ENCODE results near the gene FAP.

DNA sequence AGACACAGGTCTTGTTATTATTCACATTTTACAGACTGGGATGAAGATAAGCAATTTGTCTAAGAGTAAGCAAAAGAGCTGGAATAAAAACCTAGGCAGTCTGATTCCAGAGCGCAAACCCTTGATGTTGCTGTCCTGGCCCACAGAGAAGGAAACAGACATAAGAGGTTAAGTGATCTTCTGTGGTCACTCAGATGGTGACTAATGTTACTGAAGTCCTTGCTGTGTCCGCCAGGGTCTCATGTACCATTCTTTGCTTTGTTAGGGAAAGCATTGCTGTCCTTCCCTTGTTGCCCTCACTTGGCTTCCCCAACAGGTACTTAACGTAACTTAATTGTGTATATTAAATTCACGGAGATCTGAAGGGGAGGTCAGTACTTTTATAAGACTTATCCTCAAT, 14.9 kb upstream of the FAP start:
- TF ChIP-seq, protein P1, sequence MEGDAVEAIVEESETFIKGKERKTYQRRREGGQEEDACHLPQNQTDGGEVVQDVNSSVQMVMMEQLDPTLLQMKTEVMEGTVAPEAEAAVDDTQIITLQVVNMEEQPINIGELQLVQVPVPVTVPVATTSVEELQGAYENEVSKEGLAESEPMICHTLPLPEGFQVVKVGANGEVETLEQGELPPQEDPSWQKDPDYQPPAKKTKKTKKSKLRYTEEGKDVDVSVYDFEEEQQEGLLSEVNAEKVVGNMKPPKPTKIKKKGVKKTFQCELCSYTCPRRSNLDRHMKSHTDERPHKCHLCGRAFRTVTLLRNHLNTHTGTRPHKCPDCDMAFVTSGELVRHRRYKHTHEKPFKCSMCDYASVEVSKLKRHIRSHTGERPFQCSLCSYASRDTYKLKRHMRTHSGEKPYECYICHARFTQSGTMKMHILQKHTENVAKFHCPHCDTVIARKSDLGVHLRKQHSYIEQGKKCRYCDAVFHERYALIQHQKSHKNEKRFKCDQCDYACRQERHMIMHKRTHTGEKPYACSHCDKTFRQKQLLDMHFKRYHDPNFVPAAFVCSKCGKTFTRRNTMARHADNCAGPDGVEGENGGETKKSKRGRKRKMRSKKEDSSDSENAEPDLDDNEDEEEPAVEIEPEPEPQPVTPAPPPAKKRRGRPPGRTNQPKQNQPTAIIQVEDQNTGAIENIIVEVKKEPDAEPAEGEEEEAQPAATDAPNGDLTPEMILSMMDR (IDR thresholded peaks at IDR 0.05), result no peak
- no peak for TF ChIP-seq SP1 (CRISPR knock-in tag; conservative IDR thresholded peaks at IDR 0.05)
- TF ChIP-seq ELF4 (CRISPR knock-in tag; IDR thresholded peaks at IDR 0.05; ENCODE audit: low read depth), result no peak
- TF ChIP-seq, protein P2, sequence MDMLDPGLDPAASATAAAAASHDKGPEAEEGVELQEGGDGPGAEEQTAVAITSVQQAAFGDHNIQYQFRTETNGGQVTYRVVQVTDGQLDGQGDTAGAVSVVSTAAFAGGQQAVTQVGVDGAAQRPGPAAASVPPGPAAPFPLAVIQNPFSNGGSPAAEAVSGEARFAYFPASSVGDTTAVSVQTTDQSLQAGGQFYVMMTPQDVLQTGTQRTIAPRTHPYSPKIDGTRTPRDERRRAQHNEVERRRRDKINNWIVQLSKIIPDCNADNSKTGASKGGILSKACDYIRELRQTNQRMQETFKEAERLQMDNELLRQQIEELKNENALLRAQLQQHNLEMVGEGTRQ (CRISPR knock-in tag; IDR thresholded peaks at IDR 0.05), result no peak
- TF ChIP-seq ZNF138 (CRISPR knock-in tag; conservative IDR thresholded peaks at IDR 0.05), result no peak
- TF ChIP-seq CBFB (CRISPR knock-in tag; IDR thresholded peaks at IDR 0.05; ENCODE audit: low read depth), result no peak
- TF ChIP-seq, protein P3, sequence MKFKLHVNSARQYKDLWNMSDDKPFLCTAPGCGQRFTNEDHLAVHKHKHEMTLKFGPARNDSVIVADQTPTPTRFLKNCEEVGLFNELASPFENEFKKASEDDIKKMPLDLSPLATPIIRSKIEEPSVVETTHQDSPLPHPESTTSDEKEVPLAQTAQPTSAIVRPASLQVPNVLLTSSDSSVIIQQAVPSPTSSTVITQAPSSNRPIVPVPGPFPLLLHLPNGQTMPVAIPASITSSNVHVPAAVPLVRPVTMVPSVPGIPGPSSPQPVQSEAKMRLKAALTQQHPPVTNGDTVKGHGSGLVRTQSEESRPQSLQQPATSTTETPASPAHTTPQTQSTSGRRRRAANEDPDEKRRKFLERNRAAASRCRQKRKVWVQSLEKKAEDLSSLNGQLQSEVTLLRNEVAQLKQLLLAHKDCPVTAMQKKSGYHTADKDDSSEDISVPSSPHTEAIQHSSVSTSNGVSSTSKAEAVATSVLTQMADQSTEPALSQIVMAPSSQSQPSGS (CRISPR knock-in tag; IDR thresholded peaks at IDR 0.05; ENCODE audit: borderline replicate concordance, low read depth), result no peak
- TF ChIP-seq, protein P4, sequence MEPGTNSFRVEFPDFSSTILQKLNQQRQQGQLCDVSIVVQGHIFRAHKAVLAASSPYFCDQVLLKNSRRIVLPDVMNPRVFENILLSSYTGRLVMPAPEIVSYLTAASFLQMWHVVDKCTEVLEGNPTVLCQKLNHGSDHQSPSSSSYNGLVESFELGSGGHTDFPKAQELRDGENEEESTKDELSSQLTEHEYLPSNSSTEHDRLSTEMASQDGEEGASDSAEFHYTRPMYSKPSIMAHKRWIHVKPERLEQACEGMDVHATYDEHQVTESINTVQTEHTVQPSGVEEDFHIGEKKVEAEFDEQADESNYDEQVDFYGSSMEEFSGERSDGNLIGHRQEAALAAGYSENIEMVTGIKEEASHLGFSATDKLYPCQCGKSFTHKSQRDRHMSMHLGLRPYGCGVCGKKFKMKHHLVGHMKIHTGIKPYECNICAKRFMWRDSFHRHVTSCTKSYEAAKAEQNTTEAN (CRISPR knock-in tag; IDR thresholded peaks at IDR 0.05), result no peak
- TF ChIP-seq OVOL2 (CRISPR knock-in tag; IDR thresholded peaks at IDR 0.05; ENCODE audit: borderline replicate concordance), result no peak

Data from WTC11 (cell line).